Heart left ventricle (tissue), 16 donors: ENCODE data around the gene ACAP1. TPM values are rescaled to one million over a fixed set of nuclear protein-coding genes. Genes with fewer than 3 reads are reported as not detected.

Experiments
- ATAC-seq, 4 donors: fragments of 200-7000 bp; cut with Tn5 transposase; one replicate each; pipeline ENCODE4 v1.9.1; 2020 to 2022; ENCODE audit warnings: moderate library complexity in 4 of 4, mild to moderate bottlenecking in 3 of 4, moderate number of reproducible peaks in 1 of 4
- DNase-seq, 5 donors: peaks; one replicate each; pipeline ENCODE4 v3.0.0-alpha.2; 2020
- H3K27ac ChIP-seq, 12 donors: fragments of 200-600 bp; sonication (generic) in 4 of 12; one replicate each; pipeline versions ENCODE4 v1.5.0 to v1.8.0; 2016 to 2022; ENCODE audit warnings: mild to moderate bottlenecking in 2 of 12
- H3K27me3 ChIP-seq, 9 donors: fragments of 200-600 bp; sonication (generic) in 2 of 9; one replicate each; pipeline versions ENCODE4 v1.5.1 to v1.8.0; 2016 to 2022; ENCODE audit warnings: mild to moderate bottlenecking in 3 of 9
- H3K36me3 ChIP-seq, 9 donors: fragments of 200-600 bp; sonication (generic) in 2 of 9; one replicate each; pipeline versions ENCODE4 v1.5.0 to v1.8.0; 2018 to 2022; ENCODE audit warnings: mild to moderate bottlenecking in 2 of 9
- H3K4me1 ChIP-seq, 12 donors: fragments of 200-600 bp; sonication (generic) in 4 of 12; one replicate each; pipeline versions ENCODE4 v1.5.0 to v1.8.0; 2016 to 2022; ENCODE audit warnings: mild to moderate bottlenecking in 3 of 12
- H3K4me3 ChIP-seq, 12 donors: fragments of 200-600 bp; sonication (generic) in 4 of 12; one replicate each; pipeline versions ENCODE4 v1.5.0 to v1.8.0; 2017 to 2022; ENCODE audit warnings: mild to moderate bottlenecking in 9 of 12, moderate library complexity in 4 of 12
- H3K9me3 ChIP-seq, 12 donors: fragments of 200-600 bp; sonication (generic) in 4 of 12; one replicate each; pipeline versions ENCODE4 v1.5.0 to v1.8.0; 2016 to 2022; ENCODE audit warnings: mild to moderate bottlenecking in 1 of 12
- POLR2A ChIP-seq, 2 donors: fragments of 450-650 bp; IDR thresholded peaks; one replicate each; pipeline ENCODE4 v1.6.1; 2017; ENCODE audit warnings: antibody characterized with exemption in 2 of 2, mild to moderate bottlenecking in 2 of 2, moderate library complexity in 2 of 2
- WGBS, 4 donors: extraction: QIAGEN DNeasy Blood & Tissue Kit in 2 of 4; methylation state at CpG; one replicate each; pipeline versions ENCODE4 v1.1.5 to v1.1.7; 2013 to 2018; 5-methylcytosine and 5-hydroxymethylcytosine counted together
- intact Hi-C, 10 donors: fragments of 100-400 bp; cut with DNase I; formaldehyde crosslinking; loops; one replicate each; pipeline versions ENCODE4 v1.11.1 to v1.14.2; 2022
- polyA plus RNA-seq, 2 donors: library from polyadenylated mRNA; stranded (reverse); fragments of 200-250 nt; gene quantifications; one replicate each; pipeline ENCODE4 v1.2.3, GENCODE V29; 2013
- total RNA-seq, 9 donors: library from RNA; depleted of rRNA in 2 of 9; stranded (reverse); fragments of >200 nt in 2 of 9; fragmentation: NEBNext Ultra II Directional in 3 of 9; extraction: Animal tissue kit (Norgen Biotek cat#: 25700) in 3 of 9; gene quantifications; one replicate each; pipeline versions ENCODE4 v1.1.0 to v1.2.4, GENCODE V29; 2016 to 2023
- TF ChIP-seq, protein P1 (sequence below), 12 donors: fragments of 200-600 bp; sonication (generic) in 4 of 12; IDR thresholded peaks; one replicate each; pipeline versions ENCODE4 v1.5.0 to v1.8.0; 2018 to 2022; ENCODE audit warnings: antibody characterized with exemption in 12 of 12, mild to moderate bottlenecking in 5 of 12
- donor health status: ischemic (EF 13 %, LVEDD 7.1; RV severe dilation, severe dysfunction).
- donor health status: healthy with polysubstance abuse.
- donor health status: DM: no; HTN: yes; CAD: no.
- donor health status: DM: no; HTN: no; CAD: no.
- donor health status: ischemic (EF 25% LVEDD 6.9; RV normal size, moderate dysfunction).
- donor health status: ischemic (EF 25% LVEDD 5.7; RV mildly dilated, moderate dysfunction).
- donor health status: healthy.
- donor health status: DM: yes; HTN: yes; CAD: no.
- donor health status: ischemic (EF 35%, LVEDD 5.7; RV mildly dilated, moderate dysfunction).
- donor health status: nonischemic (EF 11% LVEDD 7.7; RV severe dilation, severe dysfunction).
- donor health status: DM: yes; HTN: yes; CAD: no.
- donor health status: PGD.
- donor health status: ischemic (EF 29% LVEDD 5.4; RV normal size, mild dysfunction).
- donor health status: nonischemic (EF 23%, LVEDD 6.1; RV moderate dilation, normal function).

ACAP1 gene
- total and polyA plus RNA-seq, 11 donors: 0.88 to 24.2 (median 9.0) TPM

DNA sequence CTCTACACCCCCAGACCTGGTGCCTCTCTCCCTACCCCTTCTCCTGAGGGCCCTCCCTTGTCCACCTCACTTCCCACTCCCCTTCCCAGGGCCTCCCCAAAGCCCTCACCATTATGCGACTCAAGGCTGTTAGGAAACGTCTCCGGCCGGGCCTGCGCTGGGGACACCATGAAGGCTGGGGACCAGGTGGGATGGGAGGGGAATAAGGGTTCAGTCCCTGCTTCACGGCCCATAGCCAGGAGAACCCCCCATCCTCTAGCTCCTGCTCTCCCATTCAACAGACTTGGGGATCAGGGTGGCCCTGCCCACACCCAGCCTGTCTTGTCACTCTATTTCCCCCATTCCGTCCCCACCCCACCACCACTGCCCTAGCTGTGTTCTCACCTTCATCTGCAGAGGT lies 9.3 kb upstream of the ACAP1 start:
- peaks cover 0 to 24% (median 16%) of the 10 kb centered on the region in 12 donors for H3K4me1 ChIP-seq
- intact Hi-C loops: no loop called here
- no peaks in the 10 kb centered on the region for H3K9me3 ChIP-seq
- no peaks in the 10 kb centered on the region for H3K27me3 ChIP-seq
- H3K4me3 ChIP-seq: no peak overlapping the region
- DNase-seq (no peak), ATAC-seq (no peak)
- peaks cover 0 to 49% (median 44%) of the 10 kb centered on the region in 9 donors for H3K36me3 ChIP-seq
- WGBS, 4 donors: 86 to 94% (median 91%) methylated on average over 7 of the region's 7 CpGs
- H3K27ac ChIP-seq: no peak overlapping the region
- TF ChIP-seq POLR2A (IDR thresholded peaks at IDR 0.05): no peak
- TF ChIP-seq, protein P1, sequence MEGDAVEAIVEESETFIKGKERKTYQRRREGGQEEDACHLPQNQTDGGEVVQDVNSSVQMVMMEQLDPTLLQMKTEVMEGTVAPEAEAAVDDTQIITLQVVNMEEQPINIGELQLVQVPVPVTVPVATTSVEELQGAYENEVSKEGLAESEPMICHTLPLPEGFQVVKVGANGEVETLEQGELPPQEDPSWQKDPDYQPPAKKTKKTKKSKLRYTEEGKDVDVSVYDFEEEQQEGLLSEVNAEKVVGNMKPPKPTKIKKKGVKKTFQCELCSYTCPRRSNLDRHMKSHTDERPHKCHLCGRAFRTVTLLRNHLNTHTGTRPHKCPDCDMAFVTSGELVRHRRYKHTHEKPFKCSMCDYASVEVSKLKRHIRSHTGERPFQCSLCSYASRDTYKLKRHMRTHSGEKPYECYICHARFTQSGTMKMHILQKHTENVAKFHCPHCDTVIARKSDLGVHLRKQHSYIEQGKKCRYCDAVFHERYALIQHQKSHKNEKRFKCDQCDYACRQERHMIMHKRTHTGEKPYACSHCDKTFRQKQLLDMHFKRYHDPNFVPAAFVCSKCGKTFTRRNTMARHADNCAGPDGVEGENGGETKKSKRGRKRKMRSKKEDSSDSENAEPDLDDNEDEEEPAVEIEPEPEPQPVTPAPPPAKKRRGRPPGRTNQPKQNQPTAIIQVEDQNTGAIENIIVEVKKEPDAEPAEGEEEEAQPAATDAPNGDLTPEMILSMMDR (IDR thresholded peaks at IDR 0.05): no peak

DNA sequence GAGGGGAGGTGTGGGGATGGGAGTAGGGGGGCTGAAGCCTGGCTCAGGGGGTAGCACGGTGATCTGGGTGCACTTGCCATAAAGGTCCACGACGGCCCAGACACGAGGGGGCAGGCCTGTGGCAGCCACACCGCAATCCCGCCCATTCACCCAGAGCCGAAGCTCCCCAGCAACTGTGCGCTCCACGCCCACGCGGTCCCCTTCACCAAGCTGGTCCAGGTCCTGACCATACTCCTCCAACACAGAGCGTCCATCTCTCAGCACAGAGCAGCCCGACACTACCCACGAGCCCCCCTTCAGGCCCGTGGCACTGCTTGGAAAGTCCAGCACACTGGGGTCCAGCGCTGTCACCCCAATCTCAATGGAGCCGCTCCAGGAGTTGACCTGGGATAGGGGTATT lies 8.8 kb upstream of the ACAP1 start:
- intact Hi-C loops: no loop called here
- Histone ChIP-seq H3K4me3 (peak overlapping the region in 2 of 12 donors; percentile 89 to 95), H3K4me1 (peaks cover 0 to 27% (median 16%) of the 10 kb centered on the region in 12 donors), H3K27me3 (no peaks in the 10 kb centered on the region), H3K36me3 (peaks cover 0 to 44% (median 39%) of the 10 kb centered on the region in 9 donors), H3K27ac (no peak overlapping the region), H3K9me3 (no peaks in the 10 kb centered on the region)
- WGBS, 4 donors: 86 to 95% (median 88%) methylated on average over 14 to 17 of the region's 17 CpGs
- TF ChIP-seq POLR2A (IDR thresholded peaks at IDR 0.05): no peak
- TF ChIP-seq, protein P1 (IDR thresholded peaks at IDR 0.05): no peak
- DNase-seq (no peak), ATAC-seq (no peak)

DNA sequence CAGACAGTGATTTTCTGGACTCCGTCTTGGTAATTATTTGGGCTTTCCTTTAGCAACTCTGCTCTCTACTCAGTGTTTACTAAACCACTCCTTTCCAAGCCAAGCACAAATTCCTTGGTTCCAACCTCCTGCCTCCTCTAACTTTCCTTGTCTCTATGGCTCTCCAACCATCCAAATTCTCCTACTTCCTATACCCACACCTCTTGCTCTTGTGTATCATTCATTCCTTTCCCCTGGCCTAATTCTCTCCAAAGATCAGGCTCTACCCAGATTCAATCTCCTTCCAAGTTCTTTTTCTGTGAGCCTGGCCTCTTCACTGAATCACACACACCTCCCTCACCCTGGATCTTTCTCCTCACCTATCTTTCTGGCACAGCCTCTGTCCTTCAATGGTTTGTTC lies 8.3 kb upstream of the ACAP1 start:
- H3K27ac ChIP-seq: peak overlapping the region in 1 of 12 donors; percentile 88
- no peak for ATAC-seq
- WGBS, 4 donors: 78 to 86% (median 84%) methylated on average over 1 of the region's 1 CpG
- no peaks in the 10 kb centered on the region for H3K9me3 ChIP-seq
- H3K36me3 ChIP-seq: peaks cover 0 to 39% (median 34%) of the 10 kb centered on the region in 9 donors
- peak overlapping the region in 9 of 12 donors; percentile 79 to 95 (median 92) for H3K4me3 ChIP-seq
- TF ChIP-seq POLR2A (IDR thresholded peaks at IDR 0.05): no peak
- TF ChIP-seq, protein P1 (IDR thresholded peaks at IDR 0.05): no peak
- H3K27me3 ChIP-seq: no peaks in the 10 kb centered on the region
- DNase-seq: no peak
- intact Hi-C loops: loop anchor here in 1 of 10 donors (2.0 kb wide), 1 partner anchor 19 kb away; no protein-coding TSS in a partner anchor
- peaks cover 0 to 27% (median 16%) of the 10 kb centered on the region in 12 donors for H3K4me1 ChIP-seq

DNA sequence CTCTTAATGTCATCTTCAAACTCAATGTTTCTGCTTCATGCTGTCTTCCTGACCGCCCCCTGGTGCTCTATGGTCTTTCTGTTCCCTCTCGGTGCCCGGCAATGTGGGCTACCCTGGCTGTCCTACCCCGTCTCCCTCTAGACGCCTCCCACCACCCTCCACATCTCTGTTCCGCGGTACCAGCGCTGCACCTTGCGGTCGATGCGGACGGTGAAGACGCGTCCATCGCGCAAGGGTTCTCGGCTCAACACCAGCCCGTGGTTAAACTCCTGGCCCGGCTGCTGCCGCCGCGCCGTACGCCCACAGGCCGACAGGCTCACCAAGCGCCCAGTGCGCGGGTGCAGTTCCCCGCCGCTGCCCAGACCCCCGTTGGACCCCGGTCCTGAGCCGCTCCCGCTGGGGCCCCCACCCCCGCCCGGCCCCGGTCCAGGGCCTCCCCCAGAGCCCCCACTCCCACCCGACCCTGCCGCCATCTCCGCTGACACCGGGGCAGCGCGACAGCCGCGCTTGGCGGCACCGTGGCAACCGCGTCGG lies 7.4 kb upstream of the ACAP1 start, which contains the start of gene NEURL4:
NEURL4 (minus strand) TSS at position 496 of the 534 bp plus-strand sequence; CDS start at position 473, 23 bp downstream.
- intact Hi-C loops: loop anchor here in 1 of 10 donors (2.0 kb wide), 1 partner anchor 20 kb away; no protein-coding TSS in a partner anchor
- no peaks in the 10 kb centered on the region for H3K9me3 ChIP-seq
- H3K27ac ChIP-seq: peak within 1 kb of the TSS; percentile 81 to 97 (median 90)
- TF ChIP-seq, protein P1 (IDR thresholded peaks at IDR 0.05): no peak
- no peak for TF ChIP-seq POLR2A (IDR thresholded peaks at IDR 0.05)
- WGBS, 4 donors: 0 to 1% (median 1%) methylated on average over 22 to 50 of the region's 50 CpGs
- peak within 1 kb of the TSS; percentile 67 to 95 (median 90) for H3K4me3 ChIP-seq
- H3K36me3 ChIP-seq: peaks cover 0 to 30% (median 25%) of the 10 kb centered on the region in 9 donors
- H3K27me3 ChIP-seq: peaks cover 0 to 6% (median 0%) of the 10 kb centered on the region in 9 donors
- ATAC-seq (peak in 1 of 4 donors; percentile 25), DNase-seq (peak in 1 of 5 donors; percentile 47)
- H3K4me1 ChIP-seq: peaks cover 0 to 27% (median 16%) of the 10 kb centered on the region in 12 donors
